Calu3 (cell line): ENCODE results near the gene C1orf56. TPM values are rescaled to one million over a fixed set of nuclear protein-coding genes. Genes with fewer than 3 reads are reported as not detected.
A peak's percentile ranks its signal among the peaks of the same experiment; 100 is the strongest.

Experiments used
- BruUV-seq: library from RNA; stranded (reverse); fragments of 400-500 nt; replicated peaks from 2 replicates; lab custom pipeline; 2021; lab: Mats Ljungman, UMichigan
- CTCF ChIA-PET: fragments of 300-600 bp; sonication (Branson Sonifier 250); formaldehyde crosslinking; loops from one replicate; lab custom pipeline; 2022; ENCODE audit warnings: antibody characterized with exemption; lab: Charles Lee
- DNase-seq: peaks from one replicate; pipeline ENCODE4 v3.0.0; 2022
- H3K27ac Mint-ChIP-seq: one replicate; pipeline ENCODE4 v1.8.0; 2022; ENCODE audit warnings: mixed read lengths; ENCODE audit not compliant: unreplicated experiment
- H3K27me3 Mint-ChIP-seq: one replicate; pipeline ENCODE4 v1.8.0; 2022; ENCODE audit warnings: mixed read lengths; ENCODE audit not compliant: unreplicated experiment
- H3K36me3 Mint-ChIP-seq: one replicate; pipeline ENCODE4 v1.8.0; 2022; ENCODE audit warnings: mild to moderate bottlenecking, moderate library complexity, mixed read lengths; ENCODE audit not compliant: insufficient read depth, unreplicated experiment
- H3K4me1 Mint-ChIP-seq: one replicate; pipeline ENCODE4 v1.8.0; 2022; ENCODE audit warnings: mild to moderate bottlenecking, low read depth, mixed read lengths; ENCODE audit not compliant: unreplicated experiment
- H3K4me3 Mint-ChIP-seq: one replicate; pipeline ENCODE4 v1.8.0; 2022; ENCODE audit warnings: mild to moderate bottlenecking, low read depth, moderate library complexity, mixed read lengths; ENCODE audit not compliant: unreplicated experiment
- H3K9me3 Mint-ChIP-seq: one replicate; pipeline ENCODE4 v1.8.0; 2022; ENCODE audit warnings: low read depth, mixed read lengths; ENCODE audit not compliant: unreplicated experiment
- intact Hi-C: fragments of 100-400 bp; cut with micrococcal nuclease; formaldehyde crosslinking; loops from one replicate; pipeline ENCODE4 v1.10.0; 2022; ENCODE audit not compliant: unreplicated experiment
- total RNA-seq: library from RNA; stranded (reverse); gene quantifications from 2 replicates; pipeline ENCODE4 v1.2.3, GENCODE V29; 2022
- TF ChIP-seq, protein P1 (sequence below): fragments of 200-600 bp; IDR thresholded peaks from one replicate; pipeline ENCODE4 v1.8.0; 2022; ENCODE audit warnings: antibody characterized with exemption; ENCODE audit not compliant: unreplicated experiment

Gene C1orf56
- total RNA-seq, 1 experiment from 2014 or later: 8.5 TPM

DNA sequence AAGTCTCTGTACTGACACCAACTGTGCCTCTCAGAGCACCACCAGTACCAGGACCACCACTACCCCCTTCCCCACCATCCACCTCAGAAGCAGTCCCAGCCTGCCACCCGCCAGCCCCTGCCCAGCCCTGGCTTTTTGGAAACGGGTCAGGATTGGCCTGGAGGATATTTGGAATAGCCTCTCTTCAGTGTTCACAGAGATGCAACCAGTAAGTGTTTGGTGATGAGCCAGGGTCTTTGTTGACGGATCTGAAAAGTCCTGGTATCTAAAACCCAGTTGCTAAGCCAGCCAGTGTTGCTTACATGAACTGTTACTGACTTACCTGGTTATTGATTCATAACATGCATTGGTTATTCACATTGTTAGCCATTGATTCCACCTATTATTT lies 1.1 kb downstream of the C1orf56 start:
- CTCF ChIA-PET: interaction anchor here (0.7 to 1.5 kb wide), 7 partner anchors 10 to 66 kb away, joined by 3 to 13 read pairs (median 5); partner anchors contain the start of genes ANXA9, CDC42SE1, GABPB2 and MINDY1
- Mint-ChIP-seq H3K27me3 (no peaks in the 10 kb centered on the region), H3K27ac (peak overlapping the region; percentile 57), H3K36me3 (peaks cover 58% of the 10 kb centered on the region), H3K9me3 (no peaks in the 10 kb centered on the region), H3K4me1 (no peaks in the 10 kb centered on the region), H3K4me3 (peak overlapping the region; percentile 85)
- no TSS peak for BruUV-seq
- intact Hi-C loops: no loop called here
- no peak for DNase-seq
- TF ChIP-seq, protein P1, sequence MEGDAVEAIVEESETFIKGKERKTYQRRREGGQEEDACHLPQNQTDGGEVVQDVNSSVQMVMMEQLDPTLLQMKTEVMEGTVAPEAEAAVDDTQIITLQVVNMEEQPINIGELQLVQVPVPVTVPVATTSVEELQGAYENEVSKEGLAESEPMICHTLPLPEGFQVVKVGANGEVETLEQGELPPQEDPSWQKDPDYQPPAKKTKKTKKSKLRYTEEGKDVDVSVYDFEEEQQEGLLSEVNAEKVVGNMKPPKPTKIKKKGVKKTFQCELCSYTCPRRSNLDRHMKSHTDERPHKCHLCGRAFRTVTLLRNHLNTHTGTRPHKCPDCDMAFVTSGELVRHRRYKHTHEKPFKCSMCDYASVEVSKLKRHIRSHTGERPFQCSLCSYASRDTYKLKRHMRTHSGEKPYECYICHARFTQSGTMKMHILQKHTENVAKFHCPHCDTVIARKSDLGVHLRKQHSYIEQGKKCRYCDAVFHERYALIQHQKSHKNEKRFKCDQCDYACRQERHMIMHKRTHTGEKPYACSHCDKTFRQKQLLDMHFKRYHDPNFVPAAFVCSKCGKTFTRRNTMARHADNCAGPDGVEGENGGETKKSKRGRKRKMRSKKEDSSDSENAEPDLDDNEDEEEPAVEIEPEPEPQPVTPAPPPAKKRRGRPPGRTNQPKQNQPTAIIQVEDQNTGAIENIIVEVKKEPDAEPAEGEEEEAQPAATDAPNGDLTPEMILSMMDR: no peak

DNA sequence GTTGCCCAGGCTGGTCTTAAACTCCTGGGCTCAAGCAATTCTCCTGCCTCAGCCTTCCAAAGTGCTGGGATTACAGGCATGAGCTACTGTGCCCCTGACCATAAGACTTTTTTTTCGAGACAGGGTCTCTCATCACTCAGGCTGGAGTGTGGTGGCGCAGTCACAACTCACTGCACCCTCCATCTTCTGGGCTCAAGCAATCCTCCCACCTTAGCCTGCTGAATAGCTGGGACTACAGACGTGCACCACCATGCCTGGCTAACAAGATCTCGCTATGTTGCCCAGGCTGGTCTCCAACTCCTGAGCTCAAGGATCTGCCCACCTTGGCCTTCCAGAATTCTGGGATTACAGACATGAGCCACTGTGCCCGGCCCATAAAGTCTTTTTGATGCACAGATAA lies 1.9 kb downstream of the C1orf56 start:
- no TSS peak for BruUV-seq

DNA sequence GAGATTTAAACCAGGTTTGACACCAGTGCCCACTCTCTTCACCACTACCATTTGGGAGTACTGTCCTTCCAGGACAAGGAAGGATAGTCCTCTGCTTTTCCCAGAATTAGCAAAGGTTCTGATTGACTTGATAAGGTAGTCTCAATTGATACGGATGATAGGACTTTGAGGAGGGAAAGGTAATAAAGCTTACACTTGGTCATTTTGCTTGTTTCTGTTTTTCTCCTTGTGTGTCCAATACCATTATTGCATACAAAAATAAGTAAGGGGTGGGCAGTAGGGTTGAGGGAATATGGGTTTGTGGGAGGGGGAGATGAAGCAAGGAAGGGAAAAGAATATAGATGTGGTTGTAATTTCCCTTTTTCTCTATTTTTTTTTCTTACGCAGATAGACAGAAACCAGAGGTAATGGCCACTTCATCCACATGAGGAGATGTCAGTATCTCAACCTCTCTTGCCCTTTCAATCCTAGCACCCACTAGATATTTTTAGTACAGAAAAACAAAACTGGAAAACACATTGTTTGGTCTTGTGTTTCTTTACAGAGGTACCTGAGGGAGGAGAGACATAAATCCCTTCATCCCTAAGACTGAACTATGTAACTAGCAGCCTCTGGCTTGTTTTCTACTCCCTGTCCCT lies 2.6 kb downstream of the C1orf56 start:
- H3K4me3 Mint-ChIP-seq: no peak overlapping the region
- TF ChIP-seq, protein P1: no peak
- BruUV-seq: no TSS peak
- H3K9me3 Mint-ChIP-seq: no peaks in the 10 kb centered on the region
- DNase-seq: no peak
- peaks cover 8% of the 10 kb centered on the region for H3K4me1 Mint-ChIP-seq
- CTCF ChIA-PET: interaction anchor here (0.5 kb wide), 1 partner anchor 17 kb away, joined by 4 read pairs; no protein-coding TSS in a partner anchor
- intact Hi-C loops: no loop called here
- H3K27ac Mint-ChIP-seq: no peak overlapping the region
- no peaks in the 10 kb centered on the region for H3K27me3 Mint-ChIP-seq
- H3K36me3 Mint-ChIP-seq: peaks cover 72% of the 10 kb centered on the region

More for the DNA sequence above, 1.9 kb downstream of the C1orf56 start:
- TF ChIP-seq, protein P1: no peak
- H3K27me3 Mint-ChIP-seq: no peaks in the 10 kb centered on the region
- peaks cover 66% of the 10 kb centered on the region for H3K36me3 Mint-ChIP-seq
- no peak overlapping the region for H3K4me3 Mint-ChIP-seq
- CTCF ChIA-PET: no interaction called here
- intact Hi-C loops: no loop called here
- no peak for DNase-seq
- no peak overlapping the region for H3K27ac Mint-ChIP-seq
- peaks cover under 1% of the 10 kb centered on the region for H3K4me1 Mint-ChIP-seq
- no peaks in the 10 kb centered on the region for H3K9me3 Mint-ChIP-seq

DNA sequence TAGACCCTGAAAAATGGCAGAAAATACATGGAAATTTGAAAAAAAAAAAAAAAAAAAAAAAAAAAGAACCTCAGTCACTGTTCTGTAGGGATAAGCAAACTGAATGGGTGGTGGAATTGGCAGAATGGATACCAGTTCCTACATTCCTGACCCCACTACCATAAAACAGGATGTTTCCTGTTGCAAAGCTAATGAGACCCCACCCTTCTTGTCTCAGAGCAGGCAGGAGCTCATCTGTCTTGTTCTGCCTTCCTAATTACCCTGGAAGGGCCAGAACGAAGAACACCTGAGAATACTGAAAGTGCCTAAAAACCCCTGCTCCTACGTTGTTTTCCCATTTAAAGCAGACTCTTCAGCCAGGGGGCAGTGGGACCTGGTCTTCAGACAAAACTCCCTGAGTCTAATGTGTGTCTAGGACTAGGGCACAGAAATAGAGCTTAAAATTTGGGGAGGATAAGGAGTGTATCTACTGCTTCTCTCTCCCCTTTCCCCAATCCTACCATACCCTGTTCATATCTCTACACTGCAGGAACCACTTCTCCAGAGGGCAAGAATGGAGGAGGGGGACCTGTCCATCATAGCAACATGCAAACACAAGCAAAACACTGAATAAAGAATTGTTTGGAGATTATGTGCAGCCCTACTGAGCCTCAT lies 3.9 kb downstream of the C1orf56 start:
- H3K27ac Mint-ChIP-seq: no peak overlapping the region
- BruUV-seq: no TSS peak
- peaks cover 21% of the 10 kb centered on the region for H3K4me1 Mint-ChIP-seq
- peaks cover 80% of the 10 kb centered on the region for H3K36me3 Mint-ChIP-seq
- H3K4me3 Mint-ChIP-seq: no peak overlapping the region
- DNase-seq: no peak
- intact Hi-C loops: no loop called here
- H3K9me3 Mint-ChIP-seq: no peaks in the 10 kb centered on the region
- CTCF ChIA-PET: no interaction called here
- no peaks in the 10 kb centered on the region for H3K27me3 Mint-ChIP-seq
- TF ChIP-seq, protein P1: no peak
